ENCODE data around the gene SCTR.

Gene SCTR

DNA sequence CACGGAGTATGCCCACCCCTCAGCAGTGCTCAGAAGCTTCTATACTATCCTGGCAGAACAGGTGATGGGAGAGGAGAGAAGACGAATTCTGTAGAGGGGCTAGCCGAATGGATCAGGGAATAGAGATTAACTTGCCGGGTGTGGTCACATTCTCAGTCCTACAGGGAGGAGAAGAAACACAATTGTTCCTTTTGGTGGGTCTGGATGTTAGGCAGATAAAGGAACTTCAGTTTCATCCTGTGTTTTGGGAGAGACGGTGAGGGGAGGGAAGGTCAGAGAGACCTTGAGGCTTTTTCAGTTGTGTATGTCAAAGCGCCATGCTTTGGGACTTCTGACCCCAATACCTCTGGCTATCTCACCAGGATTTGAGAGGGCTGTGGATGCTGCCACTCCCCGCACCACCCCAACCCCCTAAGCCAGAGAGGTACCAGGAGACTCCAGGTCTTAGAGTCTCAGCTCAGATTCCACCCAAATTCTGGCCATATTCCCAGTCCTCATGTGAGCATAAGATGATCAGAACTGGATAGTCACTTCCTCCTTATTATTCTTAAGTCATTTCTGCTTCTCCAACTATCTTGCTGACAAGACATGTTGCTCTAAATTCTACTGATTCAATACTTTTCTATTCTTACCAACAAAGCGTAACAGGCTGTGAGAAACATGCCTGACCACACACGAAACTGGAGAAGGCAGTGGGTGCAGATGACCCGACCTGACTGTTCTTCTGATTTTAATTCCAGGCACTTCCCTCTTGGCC is 94.9 kb downstream of the SCTR start:
- DNase-seq (ENCODE audit: low read depth) = no peak

DNA sequence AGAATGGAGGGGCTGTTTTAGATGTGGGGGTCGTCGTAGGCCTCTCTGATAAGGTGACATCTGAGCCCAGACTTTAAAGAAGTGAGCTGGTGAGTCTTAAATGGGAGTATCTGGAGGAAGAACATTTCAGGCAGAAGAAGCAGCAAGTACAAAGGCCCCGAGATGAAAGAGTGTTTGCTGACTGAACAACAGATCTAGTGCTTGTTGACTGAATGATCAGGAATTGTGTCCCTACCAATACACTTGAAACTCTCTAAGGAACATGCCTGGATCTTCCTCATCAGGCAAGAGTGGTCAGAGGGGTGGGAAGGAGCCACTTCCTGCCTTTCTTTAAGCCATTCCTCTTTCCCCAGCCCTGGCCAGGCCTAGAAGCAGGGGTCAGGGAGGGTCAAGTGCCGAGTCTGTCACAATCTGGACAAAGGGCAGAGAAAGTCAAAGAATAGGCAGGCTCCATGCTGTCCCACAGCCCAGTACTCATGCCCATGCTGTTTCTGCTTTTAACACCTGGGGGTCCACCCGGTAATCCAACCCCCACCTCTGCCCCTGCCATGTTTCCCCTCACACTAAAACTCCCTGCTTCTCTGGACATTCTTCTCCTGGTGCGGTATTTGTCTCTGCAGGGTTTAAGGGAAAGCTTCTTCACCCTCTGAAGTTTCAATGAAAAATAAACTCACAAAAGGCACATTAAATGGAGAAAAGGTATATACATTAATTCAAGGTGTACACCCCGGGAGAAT is 95.6 kb downstream of the SCTR start:
- no peak for DNase-seq (ENCODE audit: low read depth)

DNA sequence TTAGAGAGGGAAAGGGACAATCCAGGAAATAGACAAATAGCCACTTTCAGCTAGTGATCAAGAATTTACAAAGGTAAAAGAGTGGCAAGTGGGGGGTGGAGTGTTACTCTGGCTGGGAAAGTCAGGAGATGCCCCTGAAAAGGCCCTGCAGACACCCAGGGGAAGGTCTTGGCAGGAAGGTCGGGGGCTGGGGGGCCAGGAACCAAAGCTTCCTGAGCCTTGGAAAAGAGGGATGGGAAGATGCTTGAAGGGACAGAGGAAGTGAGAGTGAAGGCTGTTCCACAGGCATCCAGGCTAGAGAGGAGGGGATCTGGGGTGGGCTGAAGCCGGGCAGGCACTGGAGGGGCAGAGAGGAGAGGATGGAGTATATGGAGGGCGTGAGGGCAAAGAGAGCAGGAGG is 96.5 kb downstream of the SCTR start:
- no peak for DNase-seq (ENCODE audit: low read depth)

DNA sequence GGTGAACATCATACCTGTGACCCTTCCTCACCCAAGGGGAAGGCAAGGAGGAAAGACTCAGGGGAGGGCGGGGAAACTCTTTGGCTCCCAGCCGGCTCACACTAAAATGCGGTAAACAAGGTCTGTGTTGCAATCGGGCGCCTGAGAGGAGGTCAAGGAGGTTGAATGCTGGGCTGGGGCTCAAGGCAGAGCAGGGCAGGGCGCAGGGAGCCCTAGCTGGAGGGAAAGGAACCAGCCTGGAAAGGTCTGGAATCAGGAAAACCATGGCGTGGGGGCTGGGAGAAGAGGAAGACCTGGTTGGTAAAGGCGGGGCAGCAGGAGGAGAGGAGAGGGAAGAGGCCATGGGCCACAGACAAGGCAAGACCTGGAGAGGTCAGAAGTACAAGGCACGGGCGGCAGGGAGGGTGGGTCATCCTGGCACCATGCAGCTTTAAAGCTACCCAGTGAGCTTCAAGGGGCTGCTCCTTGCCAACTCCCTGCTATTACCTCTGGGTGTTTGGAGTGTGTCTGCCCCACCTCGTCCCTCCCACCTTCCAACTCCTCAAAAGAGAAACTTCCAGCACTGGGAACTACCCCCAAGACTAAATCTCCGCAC is 97.4 kb downstream of the SCTR start:
- DNase-seq (ENCODE audit: low read depth) = no peak

DNA sequence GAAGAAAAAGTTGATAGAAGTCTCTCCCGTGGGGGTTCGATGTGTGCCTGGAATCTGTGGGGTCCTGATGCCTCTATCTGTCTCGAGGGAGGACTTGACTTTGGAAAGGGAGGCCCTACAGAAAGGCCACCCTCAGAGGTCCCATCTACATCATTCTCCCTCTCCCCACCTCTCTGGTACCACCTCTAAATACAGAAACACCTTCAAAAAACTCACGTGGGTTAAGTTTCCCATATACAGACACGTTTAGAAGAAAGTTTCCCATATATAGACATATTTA is 97.9 kb downstream of the SCTR start:
- no peak for DNase-seq (ENCODE audit: low read depth)

DNA sequence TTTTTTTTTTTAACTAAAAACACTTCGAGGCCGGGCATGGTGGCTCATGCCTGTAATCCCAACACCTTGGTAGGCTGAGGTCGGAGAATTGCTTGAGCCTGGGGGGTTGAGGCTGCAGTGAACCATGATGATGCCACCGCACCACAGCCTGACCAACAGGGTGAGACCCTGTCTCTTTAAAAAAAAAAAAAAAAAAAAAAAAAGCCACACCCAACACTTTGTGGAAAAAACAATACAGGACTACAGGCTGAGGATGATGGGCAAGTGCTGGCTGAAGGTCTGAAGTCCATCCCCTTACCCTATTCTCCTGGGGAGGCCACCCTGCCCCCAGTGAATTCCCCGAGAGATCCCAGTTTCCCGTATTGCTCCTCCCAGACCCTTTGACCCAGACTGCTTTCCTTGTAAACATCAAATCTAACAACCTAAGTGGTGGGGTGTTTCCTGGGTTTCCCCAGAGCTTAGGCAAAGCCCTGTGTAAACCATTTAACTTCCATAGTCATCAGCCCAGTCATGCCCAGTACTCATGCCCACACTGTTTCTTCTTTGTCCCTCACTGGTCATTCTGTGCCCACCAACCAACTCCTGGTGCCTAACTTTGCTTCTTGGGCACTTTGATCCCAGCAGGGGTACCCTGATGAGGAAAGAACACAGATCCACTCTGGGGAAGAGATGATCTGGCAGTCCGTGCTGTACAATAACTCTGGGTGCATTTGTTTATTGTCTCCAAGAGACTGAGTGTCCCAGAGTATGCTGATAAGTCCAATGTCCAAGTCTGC is 98.5 kb downstream of the SCTR start:
- DNase-seq (ENCODE audit: low read depth) = no peak

DNA sequence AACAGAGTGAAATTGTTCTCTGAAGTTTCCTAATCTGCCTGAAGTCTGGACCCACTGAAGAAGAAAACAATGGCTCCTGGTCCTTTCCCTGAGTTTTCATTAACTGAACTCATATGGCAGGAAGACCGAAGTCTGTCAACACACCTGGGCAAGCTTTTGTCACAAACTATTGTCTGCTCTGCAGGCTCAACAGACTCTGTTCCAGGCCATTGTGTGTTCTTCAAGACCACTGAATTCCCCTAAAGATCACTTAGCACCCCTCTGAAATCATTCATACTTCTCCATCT is 99.2 kb downstream of the SCTR start:
- DNase-seq (ENCODE audit: low read depth) = no peak

DNA sequence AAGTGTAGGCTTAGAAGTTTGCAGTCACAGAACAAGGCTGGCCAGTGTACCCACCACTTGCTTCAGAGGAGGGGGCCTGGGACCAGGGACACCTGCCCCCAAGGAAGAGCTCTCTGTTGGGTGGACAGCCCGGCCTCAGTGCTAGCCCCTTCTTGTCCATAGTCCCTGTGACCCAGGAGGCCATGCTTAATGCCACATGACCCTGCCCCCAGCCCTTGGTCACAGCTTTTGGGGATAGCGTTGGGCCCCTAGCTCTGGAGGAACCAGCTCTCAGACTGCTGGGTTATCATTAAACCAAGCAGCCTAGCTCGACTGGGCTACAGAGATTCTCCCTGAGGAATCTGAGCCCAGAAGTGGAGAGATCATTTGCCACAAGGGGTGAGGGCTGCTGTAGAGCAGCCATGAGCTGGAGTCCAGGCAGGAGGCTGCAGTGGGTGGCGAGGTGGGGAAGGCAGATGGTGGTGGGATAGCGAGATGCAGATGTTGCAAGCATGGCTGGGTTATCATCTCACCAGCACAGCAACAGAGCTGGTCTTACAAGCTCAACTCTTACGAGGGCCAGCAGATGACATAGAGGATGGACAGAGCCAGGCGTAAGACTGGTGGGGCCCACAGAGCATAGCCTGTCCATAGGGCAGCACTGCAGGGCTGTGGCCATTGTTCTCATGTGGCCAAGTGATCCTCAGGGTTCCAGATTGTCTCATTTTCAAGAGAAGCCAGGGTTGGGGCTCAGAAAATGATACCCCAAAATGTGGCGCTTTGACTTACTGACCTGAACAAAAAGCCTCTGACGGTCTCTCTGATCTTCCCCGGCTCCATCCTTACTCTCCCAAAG is 99.8 kb downstream of the SCTR start:
- no peak for DNase-seq (ENCODE audit: low read depth)

DNA sequence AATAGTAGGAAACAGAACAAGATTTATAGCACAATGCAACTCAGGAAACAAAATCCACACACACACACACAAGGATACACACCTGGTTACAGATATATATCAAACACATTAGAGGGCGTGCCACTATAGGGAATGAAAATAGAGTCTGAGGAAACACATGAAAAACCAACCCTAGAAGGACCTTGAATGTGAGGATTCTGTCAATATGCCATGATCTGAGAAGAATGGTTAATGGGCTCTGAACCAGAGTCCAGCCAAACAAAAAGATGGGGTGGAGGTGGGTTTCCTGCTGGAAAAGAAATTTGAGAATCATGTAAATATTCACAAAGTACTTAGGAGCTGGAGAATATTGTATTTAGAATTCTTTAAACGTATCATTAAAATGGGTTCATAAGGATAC is 100.5 kb downstream of the SCTR start:
- no peak for DNase-seq (ENCODE audit: low read depth)

DNA sequence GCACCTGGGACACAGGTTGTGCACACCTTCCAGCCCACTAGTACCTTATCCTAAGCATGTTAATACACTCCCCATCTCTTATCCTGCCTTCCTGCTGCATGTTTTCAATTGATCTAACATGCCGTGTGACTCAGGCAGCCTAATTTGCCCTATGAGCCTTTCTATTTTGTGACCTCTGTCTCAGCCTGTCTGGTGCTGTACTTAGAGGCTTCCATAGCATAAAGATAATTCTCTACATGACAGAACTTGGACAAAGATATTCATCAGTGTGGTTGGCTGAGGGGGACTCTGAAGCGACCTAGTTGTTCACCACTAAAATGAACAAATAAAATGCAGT is 101.2 kb downstream of the SCTR start:
- no peak for DNase-seq (ENCODE audit: low read depth)

DNA sequence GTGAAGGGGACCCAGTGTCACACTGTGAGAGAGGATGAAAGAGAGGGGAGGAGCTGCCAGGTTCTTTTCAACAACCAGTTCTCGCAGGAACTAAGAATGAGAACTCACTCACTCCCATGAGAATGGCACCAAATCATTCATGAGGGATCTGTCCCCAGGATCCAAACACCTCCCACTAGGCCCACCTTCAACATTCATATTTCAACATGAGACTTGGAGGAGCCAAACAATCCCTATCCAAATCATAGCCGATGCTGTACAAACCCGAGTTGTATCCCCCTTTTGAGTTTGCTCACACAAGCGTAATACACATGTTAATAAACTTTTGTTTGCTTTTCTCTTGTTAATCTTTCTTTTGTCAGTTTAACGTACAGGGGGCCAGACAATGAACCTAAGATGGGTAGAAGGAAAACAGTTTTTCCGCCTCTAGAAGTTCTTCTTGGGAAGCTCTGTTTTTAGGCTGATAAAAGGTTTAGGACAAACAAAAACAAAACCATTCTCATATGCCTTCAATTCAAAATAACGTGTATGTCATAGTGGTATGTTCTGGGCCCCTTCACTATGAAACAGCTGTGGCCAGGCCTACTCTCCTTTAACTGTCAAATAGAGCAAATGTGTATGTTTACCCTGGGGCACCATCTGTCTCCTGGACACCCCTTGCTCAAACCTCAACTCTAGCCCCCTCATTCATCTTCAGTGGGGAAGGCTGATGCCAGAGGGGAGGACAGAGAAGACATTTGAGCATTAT is 101.7 kb downstream of the SCTR start:
- DNase-seq (ENCODE audit: low read depth) = no peak

DNA sequence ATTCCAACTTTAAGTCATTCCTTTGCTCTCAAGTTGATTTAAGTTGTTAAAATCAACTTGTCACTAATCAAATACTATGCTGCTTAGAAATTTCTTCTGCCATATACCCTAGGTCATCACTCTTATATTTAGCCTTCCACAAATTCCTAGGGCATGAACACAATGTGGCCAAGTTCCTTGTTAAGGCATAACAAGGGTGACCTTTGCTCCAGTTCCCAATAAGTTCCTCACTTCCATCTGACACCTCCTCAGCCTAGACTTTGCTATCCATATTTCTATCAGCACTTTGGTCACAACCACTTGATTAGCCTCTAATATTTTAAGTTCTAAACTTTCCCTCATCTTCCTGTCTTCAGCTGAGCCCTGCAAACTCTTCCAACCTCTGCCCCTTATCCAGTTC is 102.5 kb downstream of the SCTR start:
- DNase-seq (ENCODE audit: low read depth) = no peak

DNA sequence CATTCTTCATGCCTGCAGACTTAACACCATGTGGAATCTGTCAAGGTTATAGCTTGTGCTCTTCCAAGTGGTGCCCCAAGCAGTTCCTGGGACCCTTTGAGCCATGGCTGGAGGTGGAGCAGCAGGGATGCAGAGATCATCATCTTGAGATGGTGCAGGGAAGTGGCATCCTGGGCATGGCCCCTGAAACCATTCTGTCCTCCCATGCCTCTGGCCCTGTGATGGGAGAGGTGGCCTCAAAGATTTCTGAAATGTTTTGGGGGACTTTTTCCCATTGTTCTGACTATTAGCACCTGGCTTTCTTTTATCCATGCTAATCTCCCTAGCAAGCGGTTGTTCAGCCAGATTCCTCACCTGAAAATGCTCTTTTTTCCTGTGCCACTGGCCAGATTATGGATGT is 103.0 kb downstream of the SCTR start:
- DNase-seq (ENCODE audit: low read depth) = no peak

DNA sequence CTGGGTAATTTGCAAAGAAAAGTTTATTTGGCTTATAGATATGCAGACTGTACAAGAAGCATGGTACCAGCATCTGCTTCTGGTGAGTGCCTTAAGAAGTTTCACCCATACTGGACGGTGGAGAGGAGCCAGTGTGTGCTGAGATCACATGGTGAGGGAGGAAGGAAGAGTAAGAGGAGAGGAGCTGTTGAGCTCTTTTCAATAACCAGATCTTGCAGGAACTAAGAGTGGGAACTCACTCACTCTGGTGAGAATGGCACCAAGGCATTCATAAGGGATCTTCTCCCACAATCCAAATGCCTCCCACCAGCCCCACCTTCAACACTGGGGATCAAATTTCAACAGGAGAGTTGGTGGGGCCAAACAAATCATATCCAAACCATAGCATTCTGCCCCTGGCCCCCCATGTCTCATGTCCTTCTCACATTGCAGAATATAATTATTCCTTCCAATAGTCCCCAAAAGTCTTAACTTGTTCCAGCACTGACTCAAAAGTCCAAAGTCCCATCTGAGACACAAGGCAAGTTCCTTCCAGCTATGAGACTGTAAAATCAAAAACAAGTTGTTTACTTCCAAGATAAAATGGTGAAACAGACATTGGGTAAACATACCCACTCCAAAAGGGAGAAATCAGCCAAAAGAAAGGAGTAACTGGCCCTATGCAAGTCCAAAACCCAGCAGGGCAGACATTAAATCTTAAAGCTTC is 104.3 kb downstream of the SCTR start:
- DNase-seq (ENCODE audit: low read depth) = no peak

DNA sequence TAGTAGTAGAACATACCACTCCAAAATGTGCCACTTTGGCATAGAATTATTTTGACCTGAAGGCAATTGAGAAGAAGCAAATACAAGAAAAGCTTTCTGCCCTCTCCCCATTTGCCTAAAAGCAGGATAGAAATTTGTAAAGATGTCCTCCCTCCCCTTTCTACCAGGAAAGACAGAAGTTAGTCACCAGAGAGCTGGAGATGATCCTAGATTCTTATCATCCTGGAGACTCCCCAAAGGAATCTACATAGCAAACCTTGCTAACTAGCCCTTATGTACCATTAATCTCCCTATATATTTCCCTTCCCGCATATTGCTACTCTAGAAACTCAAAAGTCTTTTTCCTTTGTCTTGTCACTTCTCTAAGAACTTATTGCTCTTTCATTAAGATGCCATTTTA is 105.2 kb downstream of the SCTR start:
- no peak for DNase-seq (ENCODE audit: low read depth)

DNA sequence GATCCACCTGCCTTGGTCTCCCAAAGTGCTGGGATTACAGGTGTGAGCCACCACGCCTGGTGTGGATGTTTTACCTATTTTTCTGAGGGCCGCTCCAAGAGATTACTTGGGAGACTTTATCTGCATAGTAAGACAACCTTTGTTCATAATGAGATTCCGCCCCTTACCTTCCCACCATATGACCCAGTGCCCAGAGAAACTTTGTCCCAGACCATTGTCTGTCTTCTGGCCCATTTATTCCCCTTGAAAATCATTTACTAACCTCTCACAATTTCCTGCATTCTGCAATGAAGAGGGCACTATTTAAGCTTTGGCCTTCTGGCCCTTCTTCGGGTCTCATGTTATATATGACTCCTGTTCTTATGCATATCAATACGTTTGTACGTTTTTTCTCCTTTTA is 106.4 kb downstream of the SCTR start:
- no peak for DNase-seq (ENCODE audit: low read depth)

DNA sequence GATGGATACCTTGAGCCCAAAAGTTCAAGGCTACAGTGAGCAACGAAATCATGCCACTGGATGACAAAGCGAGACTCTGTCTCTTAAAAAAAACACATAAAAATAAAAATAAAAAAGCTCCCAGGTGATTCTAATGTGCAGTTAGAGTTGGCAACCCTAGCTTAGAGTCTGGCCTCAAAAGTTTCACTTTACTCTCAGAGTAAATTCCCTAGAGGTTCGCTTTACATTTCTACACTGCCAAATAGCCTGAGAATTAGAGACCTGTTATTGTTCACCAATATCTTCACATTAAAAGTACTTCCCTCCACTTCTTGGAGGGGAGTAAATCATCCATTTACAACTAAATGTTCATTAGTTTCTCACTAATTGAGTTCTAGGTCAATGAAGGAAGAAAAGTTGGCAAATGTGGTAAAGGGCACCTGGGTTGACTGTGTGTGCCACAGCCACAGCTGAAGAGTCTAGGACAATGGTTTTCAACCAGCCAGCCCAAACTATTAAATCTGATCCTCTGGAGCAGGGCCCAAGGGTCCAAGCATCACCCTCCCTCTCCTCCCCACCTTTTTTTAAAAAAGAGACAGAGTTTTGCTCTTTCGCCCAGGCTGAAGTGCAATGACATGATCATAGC is 107.9 kb downstream of the SCTR start:
- DNase-seq (ENCODE audit: low read depth) = no peak

DNA sequence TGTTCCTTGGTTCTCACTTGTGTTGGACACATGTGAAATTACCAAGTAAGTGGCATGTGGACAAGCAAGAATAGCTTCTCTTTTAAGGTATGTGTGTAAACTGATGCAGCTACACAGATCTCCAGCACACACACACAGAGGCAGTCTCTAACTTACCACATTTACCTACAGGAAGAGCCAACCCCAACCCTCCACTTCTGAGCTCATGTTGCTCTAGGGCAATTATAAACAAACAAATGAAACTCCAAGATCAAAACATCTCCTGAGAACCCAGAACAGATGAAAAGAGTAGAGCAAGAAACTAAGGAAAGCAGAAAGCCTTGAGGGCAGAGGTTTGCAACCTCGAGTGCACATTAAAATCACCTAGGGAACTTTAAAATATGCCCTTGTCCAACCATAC is 108.7 kb downstream of the SCTR start:
- no peak for DNase-seq (ENCODE audit: low read depth)

DNA sequence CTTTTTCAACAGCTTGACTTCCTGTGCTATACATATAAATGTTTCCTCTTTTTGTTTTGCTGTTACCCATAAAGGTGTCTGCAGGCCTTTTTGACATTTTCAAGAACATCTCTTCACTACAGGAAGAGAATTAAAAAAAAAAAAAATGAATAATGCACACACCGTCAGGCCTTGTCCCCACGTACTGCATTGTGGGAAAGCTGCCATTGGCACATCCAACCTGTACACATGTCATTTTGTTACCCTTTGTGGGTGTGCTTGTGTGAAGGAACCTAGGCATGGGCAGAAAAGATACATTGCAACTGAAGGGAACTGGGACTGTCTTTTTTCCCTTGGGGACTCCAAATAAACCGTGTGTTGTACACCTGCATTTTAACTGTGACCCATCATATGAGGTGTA is 109.4 kb downstream of the SCTR start:
- no peak for DNase-seq (ENCODE audit: low read depth)

DNA sequence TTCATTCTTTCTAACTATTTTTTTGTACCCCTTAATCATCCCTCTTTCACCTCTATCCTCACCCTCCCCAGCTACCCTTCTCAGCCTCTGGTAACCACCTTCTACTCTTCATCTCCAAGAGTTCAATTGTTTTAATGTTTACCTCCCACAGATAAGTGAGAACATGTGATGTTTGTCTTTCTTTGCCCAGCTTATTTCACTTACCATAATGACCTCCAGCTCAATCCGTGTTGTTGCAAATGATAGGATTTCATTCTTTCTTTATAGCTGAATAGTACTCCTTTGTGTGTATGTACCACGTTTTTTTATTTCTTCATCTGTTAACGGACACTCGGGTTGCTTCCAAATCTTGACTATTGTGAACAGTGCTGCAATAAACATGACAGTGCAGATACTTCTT is 114.8 kb downstream of the SCTR start:
- DNase-seq (ENCODE audit: low read depth) = no peak

DNA sequence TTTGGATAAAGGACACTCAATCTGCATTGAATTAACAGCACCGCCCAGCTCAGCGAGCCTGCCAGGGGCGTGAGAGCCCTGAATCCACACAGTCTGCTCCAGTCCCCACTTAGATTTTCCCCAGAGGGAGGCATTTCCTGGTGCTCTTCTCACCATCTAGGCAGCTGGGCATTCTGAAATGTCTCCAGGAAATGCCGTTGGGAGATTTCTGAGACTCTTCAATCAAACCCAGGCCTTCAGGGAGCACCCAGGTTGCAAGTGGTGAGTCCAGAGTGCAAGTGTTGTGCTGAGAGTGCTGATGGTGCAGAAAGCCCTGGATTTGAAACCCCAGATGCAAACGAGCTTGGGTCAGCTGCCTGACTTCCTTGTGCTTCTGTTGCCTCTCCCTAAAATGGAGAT is 116.1 kb downstream of the SCTR start:
- DNase-seq (ENCODE audit: low read depth) = no peak
